Glomerular visceral epithelial cell (primary cell): ENCODE results near the gene BRD3.
"Not testable (repeated sequence)": the region's sequence is repeated elsewhere in the genome, so short reads cannot be mapped to it uniquely, and the experiment has no call there.

Source experiments
- DNase-seq: peaks from one replicate; pipeline ENCODE4 v3.0.0-alpha.2; 2016; ENCODE audit errors: extremely low spot score

BRD3 gene

DNA sequence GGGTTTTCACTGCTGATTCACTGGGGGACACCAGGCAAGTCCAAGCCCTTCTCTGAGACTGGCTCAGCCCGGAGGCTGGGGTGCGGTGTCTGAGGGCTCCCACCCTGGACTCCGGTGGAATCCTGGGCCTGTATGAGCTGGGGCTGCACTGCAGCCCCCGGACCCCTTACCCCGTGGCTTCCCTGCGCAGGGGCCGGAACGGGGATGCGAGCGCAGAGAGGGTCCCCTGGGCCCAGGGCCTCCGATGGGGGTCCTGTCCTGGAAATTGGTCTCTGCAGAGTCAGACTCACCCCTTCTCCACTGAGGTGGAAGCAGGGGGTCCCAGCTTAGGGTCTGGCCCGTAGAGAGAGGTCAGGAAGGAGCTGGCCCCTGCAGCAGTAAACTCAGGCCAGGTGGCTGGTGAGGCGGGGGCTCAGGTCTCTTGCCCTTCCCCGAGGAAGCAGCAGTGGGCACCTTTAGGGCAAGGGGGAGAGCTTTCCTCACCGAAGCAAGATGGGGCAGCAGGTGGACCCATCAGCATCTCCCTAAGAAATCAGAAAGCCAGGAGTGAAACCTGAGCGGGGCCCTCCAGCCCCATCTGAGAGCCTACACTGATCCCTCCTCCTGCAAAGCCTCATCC, 74.1 kb downstream of the BRD3 start:
- no peak for DNase-seq

DNA sequence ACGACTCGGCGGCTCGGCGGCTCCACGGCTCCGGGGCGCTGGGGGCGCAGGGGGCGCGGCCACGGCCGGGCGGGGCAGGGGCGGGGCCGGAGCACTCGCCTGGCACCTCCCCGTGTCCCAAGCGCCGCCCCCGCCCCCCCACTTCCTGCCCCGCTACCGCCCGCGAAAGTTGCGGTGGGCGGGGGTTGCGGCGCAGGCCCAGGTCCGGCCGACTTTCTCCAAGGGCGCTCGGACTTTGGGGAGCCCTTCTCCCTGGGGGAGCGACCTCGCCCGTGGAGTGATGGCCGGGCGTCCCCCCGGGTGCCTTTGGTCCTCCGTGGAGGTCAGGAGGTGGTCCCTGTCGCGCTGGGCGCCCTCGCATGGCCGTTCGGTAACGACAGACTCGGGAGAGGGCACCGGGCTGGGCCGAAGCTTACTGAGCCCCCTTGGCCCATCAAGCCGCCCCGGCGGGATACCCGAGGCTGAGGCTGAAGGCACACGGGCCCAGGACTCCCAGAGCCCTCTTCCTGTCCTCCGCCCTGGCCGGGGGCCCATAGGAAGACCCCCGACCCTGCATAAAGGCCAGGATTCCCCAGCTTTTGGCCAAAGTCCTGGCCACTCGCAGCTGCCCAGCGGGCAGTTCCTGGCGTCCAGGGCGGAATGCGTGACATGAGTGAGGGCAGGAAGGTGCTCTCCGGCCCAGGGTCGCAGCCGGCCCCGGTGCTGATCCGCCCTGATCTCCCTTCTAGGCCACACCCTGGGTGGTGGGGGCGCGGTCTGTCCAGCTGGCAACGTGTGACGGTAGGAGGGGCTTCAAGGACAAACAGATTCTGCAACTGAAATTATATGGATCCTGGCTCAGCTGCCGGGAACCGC, 74.8 kb downstream of the BRD3 start:
- peak; percentile 92 for DNase-seq

DNA sequence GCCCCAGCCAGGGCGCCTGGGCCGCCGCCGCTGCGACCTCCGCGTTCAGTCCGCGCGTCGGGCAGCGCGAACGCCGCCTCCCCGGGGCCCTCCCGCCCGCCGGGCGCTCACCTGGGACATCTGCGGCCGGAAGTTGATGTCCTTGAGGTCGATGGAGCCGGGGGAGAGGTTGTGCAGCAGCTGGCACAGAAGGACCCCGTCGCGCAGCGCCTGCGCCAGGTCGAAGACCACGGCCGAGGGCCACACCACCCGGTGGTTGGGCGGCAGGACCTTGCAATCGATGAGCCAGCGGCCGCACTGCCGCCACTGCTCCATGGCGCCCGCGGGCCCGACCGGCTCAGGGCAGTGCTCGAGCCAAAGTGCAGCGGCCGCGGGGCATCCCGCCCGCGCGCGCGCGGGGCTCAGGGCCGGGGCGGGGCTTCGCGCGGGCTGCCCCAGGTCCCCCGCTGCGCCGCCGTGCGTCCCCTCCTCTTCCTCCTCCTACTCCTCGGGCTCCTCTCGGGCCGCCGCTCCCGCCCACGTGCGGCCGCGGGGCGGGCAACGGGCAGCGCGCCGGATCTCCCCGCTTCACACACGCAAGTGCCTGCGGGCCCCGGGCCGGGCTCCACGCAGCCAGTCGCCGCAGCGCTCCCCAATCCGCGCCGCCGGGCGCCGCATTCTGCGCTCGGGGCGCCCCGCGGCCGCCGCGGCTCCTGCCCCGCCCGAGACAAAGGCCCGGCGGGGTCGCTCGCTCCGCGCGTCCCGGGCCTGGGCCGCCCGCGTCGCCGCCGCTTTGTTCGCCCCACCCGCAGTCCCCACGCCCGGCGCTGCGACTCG, 75.7 kb downstream of the BRD3 start, which contains the start of gene VAV2:
Gene VAV2, minus strand, starts transcription at position 361 of the 816 bp plus-strand sequence. Its CDS starts 46 bp downstream, at position 315.
- DNase-seq, result peak; percentile 85

DNA sequence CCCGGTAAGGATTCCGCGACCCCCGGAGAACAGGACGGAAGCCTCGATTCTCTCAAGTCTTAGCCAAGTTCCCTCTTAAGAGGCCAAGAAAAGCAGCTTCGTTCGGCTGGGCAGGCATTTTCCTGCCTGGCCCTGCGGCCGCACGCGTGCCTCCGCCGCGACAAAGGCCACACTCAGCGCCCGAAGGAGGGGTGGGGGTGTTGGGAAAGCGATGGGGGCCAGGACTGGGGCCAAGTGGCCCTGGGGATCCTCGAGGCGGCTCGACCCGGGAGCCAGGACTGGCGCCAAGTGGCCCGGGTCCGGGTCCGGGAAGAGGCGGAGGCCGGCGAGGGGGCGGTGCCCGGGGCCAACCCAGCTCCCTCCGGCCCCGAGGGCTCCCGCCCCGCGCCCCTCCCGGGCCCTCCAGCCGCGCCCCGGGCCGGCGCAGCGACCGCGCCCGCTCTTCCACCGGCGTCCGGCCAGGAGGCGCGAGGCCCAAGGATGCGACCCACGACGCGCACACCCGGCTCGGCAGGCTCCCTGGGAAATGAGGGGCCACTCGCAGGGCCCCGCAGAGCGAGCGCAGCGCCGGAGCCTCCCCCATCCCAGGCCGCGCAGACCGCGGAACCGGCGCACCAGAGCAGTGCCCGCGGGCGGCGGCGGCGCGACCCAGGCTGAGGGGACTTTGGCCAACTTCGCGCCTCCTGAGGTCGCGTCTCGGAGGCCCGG, 76.5 kb downstream of the BRD3 start:
- DNase-seq, result peak; percentile 29

DNA sequence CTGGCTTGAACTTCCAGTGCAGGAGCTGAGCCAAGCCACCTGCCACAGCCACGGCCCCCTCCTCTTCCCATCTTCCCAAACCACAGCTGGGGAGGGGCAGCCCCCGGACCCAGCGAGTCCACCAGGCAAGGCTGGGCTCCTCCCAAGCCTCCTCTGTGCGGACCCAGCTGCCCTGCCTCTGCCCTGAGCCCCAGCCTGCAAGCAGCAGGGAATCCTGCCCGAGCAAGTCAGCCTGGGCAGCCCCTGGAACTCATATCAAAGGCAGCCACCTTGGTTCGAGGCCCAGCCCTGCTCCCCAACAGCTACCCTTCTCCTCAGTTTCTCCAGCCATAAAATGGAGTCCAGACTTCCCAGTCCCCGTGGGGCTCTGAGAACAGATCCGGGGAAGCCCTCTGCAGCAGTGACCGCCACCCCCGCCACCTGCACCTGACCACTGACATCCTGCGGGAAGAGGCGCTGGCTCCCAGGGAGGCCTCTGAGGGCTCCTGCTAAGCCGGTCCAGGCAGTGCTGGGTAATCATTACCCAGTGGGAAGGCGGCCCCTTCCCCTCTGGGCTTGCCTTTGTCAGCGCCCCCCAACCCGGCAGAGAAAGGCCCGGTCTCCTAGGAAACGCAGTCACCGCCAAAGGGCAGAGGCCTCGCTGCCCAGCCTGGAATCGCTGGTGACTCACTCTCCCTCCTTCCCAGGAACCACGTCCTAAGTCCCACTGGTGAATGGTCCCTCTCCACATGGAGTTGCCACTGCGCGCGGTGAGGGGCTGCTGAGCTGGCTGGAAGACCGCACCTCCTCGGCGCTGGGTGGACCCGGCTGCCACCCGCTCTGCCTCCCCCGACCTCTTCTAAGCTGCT, 77.2 kb downstream of the BRD3 start:
- peak; percentile 98 for DNase-seq

DNA sequence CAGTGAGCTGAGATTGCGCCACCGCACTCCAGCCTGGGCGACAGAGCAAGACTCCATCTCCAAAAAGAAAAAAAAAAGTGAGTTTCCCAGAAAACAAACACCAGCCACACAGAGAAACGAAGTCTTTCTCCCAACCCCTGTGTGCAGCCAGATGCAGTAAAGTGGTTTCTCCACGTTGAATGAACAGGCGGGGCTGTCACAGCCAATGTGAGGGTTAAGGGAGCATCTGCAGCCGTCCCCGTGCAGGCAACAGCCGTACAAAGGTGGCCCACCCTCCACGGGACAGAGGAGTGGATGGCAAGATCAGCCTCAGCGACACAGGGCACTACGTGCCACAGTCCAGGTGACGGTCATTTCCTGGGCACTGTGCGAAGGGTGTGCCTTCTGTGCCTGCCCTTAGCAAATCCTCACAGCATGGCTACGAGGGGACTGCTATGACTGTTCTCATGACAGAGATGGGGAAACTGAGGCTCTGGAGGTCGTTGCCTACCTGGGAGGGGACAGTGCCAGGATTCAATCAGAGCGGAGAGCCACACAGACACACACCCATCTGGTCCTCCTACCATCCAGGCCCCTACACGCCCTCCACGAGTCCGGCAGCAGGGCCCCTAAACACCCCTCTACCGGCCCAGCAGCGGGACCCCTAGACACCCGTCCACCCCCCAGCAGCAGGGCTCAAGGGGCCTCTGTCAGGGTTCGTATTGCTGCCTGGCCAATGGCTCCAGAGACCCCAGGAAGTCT, 78.0 kb downstream of the BRD3 start:
- DNase-seq, result no peak

DNA sequence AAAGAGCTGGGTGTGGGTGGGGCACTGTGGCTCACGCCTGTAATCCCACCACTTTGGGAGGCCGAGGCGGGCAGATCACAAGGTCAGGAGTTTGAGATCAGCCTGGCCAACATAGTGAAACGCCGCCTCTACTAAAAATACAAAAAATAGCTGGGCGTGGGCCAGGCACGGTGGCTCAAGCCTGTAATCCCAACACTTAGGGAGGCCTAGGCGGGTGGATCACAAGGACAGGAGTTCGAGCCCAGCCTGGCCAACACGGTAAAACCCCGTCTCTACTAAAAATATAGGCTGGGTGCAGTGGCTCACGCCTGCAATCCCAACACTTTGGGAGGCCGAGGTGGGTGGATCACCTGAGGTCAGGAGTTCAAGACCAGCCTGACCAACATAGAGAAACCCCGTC, 79.1 kb downstream of the BRD3 start:
- DNase-seq, result not testable (repeated sequence)

DNA sequence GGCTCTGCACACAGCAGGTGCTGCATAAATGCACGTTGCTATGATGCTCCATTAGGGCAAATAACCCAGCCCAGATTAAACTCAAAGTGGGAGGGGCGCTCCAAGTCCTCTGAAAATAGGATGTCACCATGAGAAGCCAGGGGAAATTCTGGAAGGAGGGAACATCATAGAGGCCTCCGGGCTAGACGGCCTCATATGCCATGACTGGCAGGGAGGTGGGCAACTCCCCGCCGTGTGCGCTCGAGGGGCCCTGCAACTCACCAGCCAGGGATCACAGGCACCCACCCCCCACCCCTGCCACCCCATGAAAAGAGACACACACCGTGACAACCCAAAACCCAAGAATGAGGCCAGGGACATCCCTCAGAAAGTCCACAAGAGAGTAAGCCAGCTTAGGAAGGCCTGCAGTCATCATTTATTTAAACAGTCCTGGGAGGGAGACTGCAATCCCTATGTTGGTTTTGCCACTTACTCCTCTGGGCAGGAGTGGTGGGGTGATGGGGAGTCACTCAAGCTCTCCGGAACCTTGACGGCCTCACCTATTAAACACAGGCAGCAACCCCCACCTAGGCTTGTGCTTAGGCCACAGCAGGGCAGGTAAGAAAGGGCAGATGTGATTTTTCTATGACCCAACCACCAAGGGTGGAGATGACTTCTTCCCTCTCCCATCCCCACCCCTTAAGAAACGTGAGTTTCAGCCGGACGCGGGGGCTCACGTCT, 79.7 kb downstream of the BRD3 start:
- no peak for DNase-seq

DNA sequence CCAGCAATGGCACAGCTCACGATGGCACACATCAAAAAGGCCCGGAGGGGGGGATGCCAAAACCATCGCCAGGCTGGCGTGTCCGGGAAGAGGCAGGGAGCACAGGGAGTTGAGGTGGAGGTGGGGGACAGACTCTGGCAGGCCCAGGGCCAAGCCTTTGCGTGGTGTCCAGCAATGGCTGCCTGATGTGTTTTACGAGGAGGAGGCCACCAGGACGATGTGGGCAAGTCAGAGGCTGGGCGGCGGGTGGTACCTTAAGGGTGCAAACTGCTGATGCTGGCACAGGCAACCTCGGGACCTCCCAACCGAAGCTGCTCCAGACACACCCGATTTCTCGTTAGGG, 80.4 kb downstream of the BRD3 start:
- no peak for DNase-seq

DNA sequence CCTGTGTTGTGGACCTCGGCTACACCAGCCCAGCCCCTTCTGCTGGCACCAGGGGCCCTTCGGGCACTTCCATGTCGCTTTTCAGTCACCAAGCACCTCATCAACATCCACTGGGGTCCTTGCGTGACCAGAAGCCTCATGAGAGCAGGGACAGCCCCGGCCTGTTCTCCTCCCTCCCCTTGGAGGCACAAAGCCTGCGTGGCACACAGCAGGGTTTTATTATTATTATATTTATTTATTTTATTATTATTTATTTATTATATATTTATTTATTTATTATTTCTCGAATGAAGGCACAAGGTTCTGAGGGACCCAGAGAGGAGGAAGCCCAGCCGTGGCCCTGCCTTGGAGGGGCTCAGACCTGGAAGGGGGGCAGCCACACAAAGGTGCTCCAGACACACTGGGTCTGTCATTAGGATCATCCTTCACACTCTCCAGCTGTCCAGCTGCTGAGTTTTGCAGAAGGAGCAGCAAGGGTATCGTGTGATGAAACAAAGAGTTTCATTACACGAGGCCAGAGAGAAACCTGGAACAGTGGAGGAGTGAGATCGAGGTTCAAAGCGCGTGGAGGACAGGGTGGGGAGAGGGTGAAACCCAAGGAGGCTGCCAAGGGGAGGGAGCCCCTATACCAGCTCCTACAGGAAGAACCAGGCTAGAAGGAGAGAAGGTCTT, 80.9 kb downstream of the BRD3 start:
- DNase-seq, result no peak

DNA sequence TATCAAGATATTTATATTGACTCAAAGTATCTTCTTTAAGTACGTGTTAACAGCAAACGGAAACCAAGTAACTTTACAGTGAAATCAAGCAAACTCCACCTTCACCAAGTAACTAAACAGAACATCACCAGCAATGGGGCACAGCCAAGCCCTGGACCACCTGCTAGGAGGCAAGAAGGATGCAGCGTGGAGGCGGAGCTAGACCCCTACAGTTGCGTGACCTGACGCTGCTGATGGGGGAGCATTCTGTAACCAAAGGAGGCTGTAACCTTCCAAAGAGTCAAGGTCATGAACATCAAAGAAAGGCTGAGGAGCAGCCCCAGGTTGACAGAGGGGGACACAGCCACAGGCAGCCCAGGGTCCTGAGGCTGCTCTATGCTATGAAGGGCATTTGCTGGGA, 81.8 kb downstream of the BRD3 start:
- DNase-seq, result no peak

DNA sequence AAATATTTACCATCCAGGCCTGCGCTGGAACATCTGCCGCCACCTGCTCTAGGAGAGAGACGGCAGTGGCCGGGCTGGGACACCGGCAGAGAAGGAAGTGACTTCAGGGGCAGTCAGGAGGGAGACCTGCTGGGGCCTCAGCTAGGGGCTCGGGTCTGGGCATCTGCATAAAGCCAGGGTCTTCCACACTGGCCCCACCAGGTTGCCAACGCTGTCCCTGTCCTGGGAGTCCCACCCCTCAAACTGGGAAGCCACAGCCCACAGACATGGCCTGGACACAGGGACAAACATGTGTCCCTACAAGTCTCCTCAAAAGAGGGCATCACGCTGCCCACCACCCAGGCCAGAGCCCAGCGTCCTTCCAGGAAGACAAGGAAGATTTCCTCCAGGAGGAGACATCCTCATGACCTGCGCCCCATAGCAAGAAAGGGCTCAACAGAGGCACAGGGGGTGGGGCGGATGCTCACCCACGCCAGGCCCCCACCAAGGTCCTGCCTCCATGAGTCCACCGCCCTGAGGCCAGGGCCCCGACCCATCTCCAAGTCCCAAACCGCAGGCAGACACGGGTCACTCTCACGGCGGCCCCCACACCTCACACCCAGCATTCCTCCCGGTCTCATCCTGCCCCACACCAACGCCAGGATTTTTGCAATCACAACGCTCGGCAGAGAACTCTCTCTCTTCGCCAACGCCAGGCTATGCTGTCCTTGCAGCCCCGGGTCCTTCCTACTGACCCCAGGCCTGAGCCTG, 84.7 kb downstream of the BRD3 start:
- DNase-seq, result no peak

DNA sequence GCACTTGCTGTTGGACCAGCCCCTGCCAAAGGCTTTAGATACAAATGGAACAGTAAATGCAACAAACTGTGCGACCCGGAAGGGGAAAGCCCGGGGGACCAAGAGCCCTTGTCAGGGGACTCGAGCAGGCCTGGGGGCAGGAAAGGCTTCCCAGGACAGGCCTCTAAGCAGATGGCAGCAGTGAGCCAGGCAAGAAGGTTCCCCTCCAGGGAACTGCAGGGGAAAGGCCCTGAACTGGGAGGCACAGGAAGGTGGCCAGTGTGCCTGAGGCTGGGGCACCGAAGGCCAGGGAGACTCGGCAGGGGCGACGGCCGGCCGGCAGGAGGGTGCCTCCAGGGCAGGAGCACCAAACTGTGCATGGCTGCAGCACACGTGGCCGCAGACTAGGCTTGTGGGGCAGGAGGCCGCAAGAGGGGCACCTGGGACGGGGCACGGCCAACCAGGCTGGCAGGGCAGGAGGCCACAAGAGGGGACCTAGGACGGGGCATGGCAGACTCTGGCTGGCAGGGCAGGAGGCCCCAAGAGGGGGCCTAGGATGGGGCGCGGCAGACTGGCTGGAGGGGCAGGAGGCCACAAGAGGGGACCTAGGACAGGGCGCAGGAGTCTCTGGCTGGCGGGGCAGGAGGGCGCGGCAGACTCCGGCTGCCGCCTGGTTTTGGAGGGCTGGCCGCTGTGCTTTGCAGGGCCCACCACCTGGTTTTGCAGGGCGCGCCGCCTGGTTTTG, 85.7 kb downstream of the BRD3 start:
- DNase-seq, result no peak

DNA sequence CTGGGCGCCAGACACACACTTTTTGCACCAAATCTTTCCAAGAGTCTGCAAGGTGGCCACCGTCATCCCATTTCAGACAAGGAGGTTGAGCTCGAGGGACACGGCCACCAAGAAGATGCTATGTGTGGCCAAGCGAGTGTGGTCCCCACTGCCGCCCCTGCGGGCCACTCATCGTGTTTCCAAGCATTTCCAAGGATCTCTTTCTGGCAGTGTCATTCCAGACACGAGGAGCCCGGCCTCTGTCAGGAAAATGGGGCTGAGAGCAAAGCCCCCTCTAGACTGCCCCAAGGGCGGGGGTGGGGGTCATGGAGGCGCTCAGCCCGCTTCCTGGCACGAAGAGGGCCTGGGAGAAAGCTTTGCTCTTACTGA, 86.3 kb downstream of the BRD3 start:
- DNase-seq, result no peak

DNA sequence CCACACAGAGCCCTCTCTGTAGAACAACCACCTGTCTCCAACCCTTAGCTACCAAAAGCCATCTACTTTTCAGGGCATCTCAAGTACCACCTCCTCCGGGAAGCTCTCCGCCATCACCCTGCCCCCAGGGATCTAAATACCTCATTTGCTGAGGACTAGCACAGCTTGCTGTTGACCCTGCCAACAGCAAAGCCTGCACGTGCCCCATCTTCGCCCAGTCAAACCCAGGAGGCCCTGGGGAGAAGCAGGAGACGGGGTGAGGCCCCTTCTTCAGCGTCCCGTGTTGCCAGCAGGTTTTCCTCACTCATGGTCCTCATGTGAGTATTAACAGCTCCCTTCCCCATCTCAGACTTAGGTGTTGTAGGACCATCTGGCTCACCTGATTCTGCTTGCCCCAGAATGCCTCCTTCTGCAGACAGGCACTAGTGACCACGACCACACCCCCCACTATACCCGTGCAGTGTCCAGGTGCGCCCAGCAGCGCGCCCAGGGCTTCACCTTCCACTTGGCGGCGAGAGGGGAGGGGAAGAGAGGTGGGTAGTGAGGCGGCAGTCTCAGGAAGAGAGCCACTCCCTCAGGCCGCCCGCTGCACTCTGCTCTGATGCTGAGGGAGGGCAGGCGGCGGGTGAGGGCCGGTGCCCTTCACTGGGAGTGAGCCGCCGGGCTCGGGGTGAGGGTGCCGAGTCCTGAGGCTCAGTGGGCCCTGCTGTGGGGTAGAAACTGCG, 86.8 kb downstream of the BRD3 start:
- no peak for DNase-seq
